HUES64 (cell line): ENCODE results near the gene HMGCS2.
"Not testable (repeated sequence)": the region's sequence is repeated elsewhere in the genome, so short reads cannot be mapped to it uniquely, and the experiment has no call there.

Experiments used
- H3K27ac ChIP-seq: 2 replicates; pipeline ENCODE4 v1.7.0; 2013; ENCODE audit warnings: low read depth, low read length, inconsistent platforms
- H3K27me3 ChIP-seq: 2 replicates; pipeline ENCODE4 v1.6.1; 2013; ENCODE audit warnings: mild to moderate bottlenecking, low read length; ENCODE audit not compliant: insufficient read depth
- H3K36me3 ChIP-seq: 2 replicates; pipeline ENCODE4 v1.6.1; 2013; ENCODE audit warnings: mild to moderate bottlenecking, low read length; ENCODE audit not compliant: insufficient read depth
- H3K4me1 ChIP-seq: 2 replicates; pipeline ENCODE4 v1.6.1; 2013; ENCODE audit warnings: mild to moderate bottlenecking, low read length, moderate library complexity; ENCODE audit not compliant: insufficient read depth
- H3K4me3 ChIP-seq: 2 replicates; pipeline ENCODE4 v1.5.1; 2013; ENCODE audit warnings: mild to moderate bottlenecking, low read length, moderate library complexity
- H3K9ac ChIP-seq: 2 replicates; pipeline ENCODE4 v1.6.1; 2013; ENCODE audit warnings: mild to moderate bottlenecking, low read depth, low read length
- H3K9me3 ChIP-seq: 2 replicates; pipeline ENCODE4 v1.6.1; 2013; ENCODE audit warnings: low read depth, low read length; ENCODE audit not compliant: insufficient read depth
- WGBS: fragments of 150-250, 120-280 bp; methylation state at CpG from one replicate; pipeline ENCODE4 v1.1.7; 2013; ENCODE audit warnings: missing lambda C conversion rate; 5-methylcytosine and 5-hydroxymethylcytosine counted together

The HMGCS2 gene

GRCh38 chr1:119790451-119791198 lies 21.9 kb upstream of the HMGCS2 start:
- no peak overlapping the region for H3K9ac ChIP-seq
- H3K36me3 ChIP-seq: no peaks in the 10 kb centered on the region
- no peaks in the 10 kb centered on the region for H3K9me3 ChIP-seq
- H3K27me3 ChIP-seq: no peaks in the 10 kb centered on the region
- H3K4me3 ChIP-seq: no peak overlapping the region
- 74% methylated on average over 9 of the region's 9 CpGs for WGBS
- no peak overlapping the region for H3K27ac ChIP-seq
- peaks cover 4% of the 10 kb centered on the region; the same call in 1 of the 2 replicates for H3K4me1 ChIP-seq

GRCh38 chr1:119787776-119788175 lies 19.1 kb upstream of the HMGCS2 start:
- Histone ChIP-seq H3K9me3 (no peaks in the 10 kb centered on the region), H3K27ac (no peak overlapping the region), H3K9ac (no peak overlapping the region), H3K36me3 (no peaks in the 10 kb centered on the region), H3K4me3 (no peak overlapping the region), H3K4me1 (peaks cover 4% of the 10 kb centered on the region; the same call in 1 of the 2 replicates), H3K27me3 (no peaks in the 10 kb centered on the region)
- 0% methylated on average over 1 of the region's 2 CpGs for WGBS

- not testable (repeated sequence) for H3K27me3 ChIP-seq, H3K4me3 ChIP-seq, H3K4me1 ChIP-seq, H3K27ac ChIP-seq, H3K9ac ChIP-seq, H3K36me3 ChIP-seq, H3K9me3 ChIP-seq
- WGBS: 91% methylated on average over 4 of the region's 4 CpGs
Measured at GRCh38 chr1:119786473-119787050, 17.9 kb upstream of the HMGCS2 start.

- not testable (repeated sequence) for H3K27ac ChIP-seq, H3K36me3 ChIP-seq, H3K4me3 ChIP-seq, H3K9ac ChIP-seq, H3K9me3 ChIP-seq, H3K27me3 ChIP-seq, H3K4me1 ChIP-seq
- 99% methylated on average over 4 of the region's 7 CpGs for WGBS
Measured at GRCh38 chr1:119786046-119786445, 17.3 kb upstream of the HMGCS2 start.

GRCh38 chr1:119784191-119784781 lies 15.6 kb upstream of the HMGCS2 start:
- 94% methylated on average over 3 of the region's 3 CpGs for WGBS
- no peaks in the 10 kb centered on the region for H3K9me3 ChIP-seq

GRCh38 chr1:119783354-119784185 lies 14.9 kb upstream of the HMGCS2 start:
- Histone ChIP-seq H3K27ac (no peak overlapping the region), H3K9ac (no peak overlapping the region), H3K27me3 (no peaks in the 10 kb centered on the region), H3K9me3 (no peaks in the 10 kb centered on the region), H3K4me1 (peaks cover 7% of the 10 kb centered on the region; the same call in 1 of the 2 replicates), H3K4me3 (no peak overlapping the region), H3K36me3 (no peaks in the 10 kb centered on the region)
- WGBS: 98% methylated on average over 6 of the region's 6 CpGs

More at GRCh38 chr1:119784191-119784781, 15.6 kb upstream of the HMGCS2 start:
- Histone ChIP-seq H3K4me3 (no peak overlapping the region), H3K9ac (no peak overlapping the region), H3K27me3 (no peaks in the 10 kb centered on the region), H3K27ac (no peak overlapping the region), H3K36me3 (no peaks in the 10 kb centered on the region), H3K4me1 (peaks cover 7% of the 10 kb centered on the region; the same call in 1 of the 2 replicates)

- Histone ChIP-seq H3K27ac (no peak overlapping the region), H3K36me3 (no peaks in the 10 kb centered on the region), H3K4me1 (peaks cover 7% of the 10 kb centered on the region; the same call in 1 of the 2 replicates), H3K9me3 (no peaks in the 10 kb centered on the region), H3K4me3 (no peak overlapping the region), H3K9ac (no peak overlapping the region), H3K27me3 (no peaks in the 10 kb centered on the region)
- WGBS: 81% methylated on average over 6 of the region's 7 CpGs
Measured at GRCh38 chr1:119782631-119783325, 14.1 kb upstream of the HMGCS2 start.

- peaks cover 7% of the 10 kb centered on the region; the same call in 1 of the 2 replicates for H3K4me1 ChIP-seq
- no peaks in the 10 kb centered on the region for H3K9me3 ChIP-seq
- H3K27ac ChIP-seq: no peak overlapping the region
- no peaks in the 10 kb centered on the region for H3K27me3 ChIP-seq
- H3K36me3 ChIP-seq: no peaks in the 10 kb centered on the region
- 87% methylated on average over 10 of the region's 11 CpGs for WGBS
- H3K4me3 ChIP-seq: no peak overlapping the region
- H3K9ac ChIP-seq: no peak overlapping the region
Measured at GRCh38 chr1:119781434-119782210, 12.9 kb upstream of the HMGCS2 start.

- Histone ChIP-seq H3K36me3 (no peaks in the 10 kb centered on the region), H3K4me1 (peaks cover 5% of the 10 kb centered on the region; the same call in 1 of the 2 replicates), H3K9ac (no peak overlapping the region), H3K27ac (no peak overlapping the region), H3K4me3 (no peak overlapping the region), H3K27me3 (no peaks in the 10 kb centered on the region), H3K9me3 (no peaks in the 10 kb centered on the region)
- 84% methylated on average over 5 of the region's 5 CpGs for WGBS
Measured at GRCh38 chr1:119779869-119780356, 11.2 kb upstream of the HMGCS2 start.
